ENCODE measurements around the gene SELENOI. TPM values are rescaled to one million over a fixed set of nuclear protein-coding genes. Genes with fewer than 3 reads are reported as not detected.

SELENOI gene
- total and polyA plus RNA-seq, 10 of the 15 experiments (the other 5 are each of a cell fraction or from before 2014, with no cell fraction given) = 5.2 to 31.4 (median 17.4) TPM

- TF ChIP-seq HSF1 (IDR thresholded peaks at IDR 0.05; ENCODE audit: low read depth, low read length) (no peak), HCFC1 (IDR thresholded peaks at IDR 0.05; ENCODE audit: low read length) (no peak), ATF7 (IDR thresholded peaks at IDR 0.05; ENCODE audit: low read depth) (0 out of 2 replicates have a peak, but pooled peaks have one; percentile 20), EP300 (IDR thresholded peaks at IDR 0.05; ENCODE audit: borderline replicate concordance in 1 of 2, control insufficient read depth in 1 of 2, low read depth in 2 of 2, low read length in 2 of 2) (no peak), YY1 (IDR thresholded peaks at IDR 0.05; ENCODE audit: low read depth, low read length) (no peak), ESRRA (IDR thresholded peaks at IDR 0.05; ENCODE audit: low read length) (no peak), SMAD1 (IDR thresholded peaks at IDR 0.05; ENCODE audit: low read depth, partially characterized antibody) (no peak), POLR2A (IDR thresholded peaks at IDR 0.05; ENCODE audit: low read depth, low read length) (no peak), SREBF1 (IDR thresholded peaks at IDR 0.05; ENCODE audit: low read length) (no peak), CEBPB (IDR thresholded peaks at IDR 0.05; ENCODE audit: borderline replicate concordance in 1 of 2, low read depth in 2 of 2, low read length in 2 of 2) (no peak), POLR2AphosphoS5 (IDR thresholded peaks at IDR 0.05; ENCODE audit: low read length) (no peak), MYB (IDR thresholded peaks at IDR 0.05; ENCODE audit: borderline replicate concordance, low read depth, low read length) (no peak), TCF3 (IDR thresholded peaks at IDR 0.05; ENCODE audit: borderline replicate concordance, insufficient read depth, low read depth, low read length) (no peak), TARDBP (IDR thresholded peaks at IDR 0.05; ENCODE audit: borderline replicate concordance) (no peak), DPF2 (IDR thresholded peaks at IDR 0.05) (no peak), NKRF (conservative IDR thresholded peaks at IDR 0.05) (no peak), NR2C1 (IDR thresholded peaks at IDR 0.05) (no peak), FOXM1 (IDR thresholded peaks at IDR 0.05; ENCODE audit: low read depth, low read length) (no peak), ATF2 (IDR thresholded peaks at IDR 0.05; ENCODE audit: low read length) (no peak), IKZF2 (IDR thresholded peaks at IDR 0.05) (peak; percentile 51 to 64), RFX5 (IDR thresholded peaks at IDR 0.05; ENCODE audit: low read depth, low read length) (no peak)
- TF ChIP-seq, protein P1, sequence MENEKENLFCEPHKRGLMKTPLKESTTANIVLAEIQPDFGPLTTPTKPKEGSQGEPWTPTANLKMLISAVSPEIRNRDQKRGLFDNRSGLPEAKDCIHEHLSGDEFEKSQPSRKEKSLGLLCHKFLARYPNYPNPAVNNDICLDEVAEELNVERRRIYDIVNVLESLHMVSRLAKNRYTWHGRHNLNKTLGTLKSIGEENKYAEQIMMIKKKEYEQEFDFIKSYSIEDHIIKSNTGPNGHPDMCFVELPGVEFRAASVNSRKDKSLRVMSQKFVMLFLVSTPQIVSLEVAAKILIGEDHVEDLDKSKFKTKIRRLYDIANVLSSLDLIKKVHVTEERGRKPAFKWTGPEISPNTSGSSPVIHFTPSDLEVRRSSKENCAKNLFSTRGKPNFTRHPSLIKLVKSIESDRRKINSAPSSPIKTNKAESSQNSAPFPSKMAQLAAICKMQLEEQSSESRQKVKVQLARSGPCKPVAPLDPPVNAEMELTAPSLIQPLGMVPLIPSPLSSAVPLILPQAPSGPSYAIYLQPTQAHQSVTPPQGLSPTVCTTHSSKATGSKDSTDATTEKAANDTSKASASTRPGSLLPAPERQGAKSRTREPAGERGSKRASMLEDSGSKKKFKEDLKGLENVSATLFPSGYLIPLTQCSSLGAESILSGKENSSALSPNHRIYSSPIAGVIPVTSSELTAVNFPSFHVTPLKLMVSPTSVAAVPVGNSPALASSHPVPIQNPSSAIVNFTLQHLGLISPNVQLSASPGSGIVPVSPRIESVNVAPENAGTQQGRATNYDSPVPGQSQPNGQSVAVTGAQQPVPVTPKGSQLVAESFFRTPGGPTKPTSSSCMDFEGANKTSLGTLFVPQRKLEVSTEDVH (IDR thresholded peaks at IDR 0.05; ENCODE audit: low read depth, partially characterized antibody) = no peak
- TF ChIP-seq, protein P2, sequence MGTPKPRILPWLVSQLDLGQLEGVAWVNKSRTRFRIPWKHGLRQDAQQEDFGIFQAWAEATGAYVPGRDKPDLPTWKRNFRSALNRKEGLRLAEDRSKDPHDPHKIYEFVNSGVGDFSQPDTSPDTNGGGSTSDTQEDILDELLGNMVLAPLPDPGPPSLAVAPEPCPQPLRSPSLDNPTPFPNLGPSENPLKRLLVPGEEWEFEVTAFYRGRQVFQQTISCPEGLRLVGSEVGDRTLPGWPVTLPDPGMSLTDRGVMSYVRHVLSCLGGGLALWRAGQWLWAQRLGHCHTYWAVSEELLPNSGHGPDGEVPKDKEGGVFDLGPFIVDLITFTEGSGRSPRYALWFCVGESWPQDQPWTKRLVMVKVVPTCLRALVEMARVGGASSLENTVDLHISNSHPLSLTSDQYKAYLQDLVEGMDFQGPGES (IDR thresholded peaks at IDR 0.05) = no peak
These were observed 47.1 kb upstream of the SELENOI start (continued) for GRCh38 chr2:26298638-26299393.
